Measurements from ENCODE around the gene PDGFRB.

DNA sequence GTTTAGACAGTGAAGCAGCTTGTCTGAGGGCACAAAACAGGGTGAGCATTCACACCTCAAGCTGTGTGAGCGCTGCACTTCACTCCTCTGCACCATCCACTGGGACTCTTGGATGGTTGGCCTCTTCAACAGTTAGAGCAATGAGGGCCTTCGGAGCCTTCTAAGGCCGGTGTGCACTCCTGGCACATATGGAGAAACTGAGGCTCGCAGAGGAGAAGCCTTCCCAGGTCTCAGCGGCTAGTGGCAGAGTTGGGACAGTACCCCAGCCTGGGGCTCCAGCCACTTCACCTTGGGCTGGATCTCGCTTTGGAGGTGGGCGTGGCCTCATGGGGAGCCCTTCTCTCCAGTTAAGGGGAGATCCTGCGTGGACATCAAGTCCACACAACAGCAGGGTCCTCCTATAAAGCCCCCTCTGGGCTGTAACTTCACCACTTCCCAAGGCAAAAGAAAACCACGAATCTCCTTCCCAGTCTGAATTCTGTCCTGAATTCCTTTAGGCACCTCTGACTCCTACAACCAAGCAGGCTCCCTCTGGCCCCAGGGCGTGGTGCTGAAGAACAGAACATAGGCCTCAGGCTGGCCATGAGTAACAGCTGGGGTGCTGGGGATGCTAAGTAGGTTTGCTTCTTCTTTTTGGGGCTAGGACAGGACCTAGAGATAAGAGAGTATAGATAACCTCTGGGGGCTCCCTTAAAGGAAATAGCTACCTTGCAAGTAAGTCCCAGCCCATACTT is 38.8 kb downstream of the PDGFRB start:
- TF ChIP-seq, protein P1, sequence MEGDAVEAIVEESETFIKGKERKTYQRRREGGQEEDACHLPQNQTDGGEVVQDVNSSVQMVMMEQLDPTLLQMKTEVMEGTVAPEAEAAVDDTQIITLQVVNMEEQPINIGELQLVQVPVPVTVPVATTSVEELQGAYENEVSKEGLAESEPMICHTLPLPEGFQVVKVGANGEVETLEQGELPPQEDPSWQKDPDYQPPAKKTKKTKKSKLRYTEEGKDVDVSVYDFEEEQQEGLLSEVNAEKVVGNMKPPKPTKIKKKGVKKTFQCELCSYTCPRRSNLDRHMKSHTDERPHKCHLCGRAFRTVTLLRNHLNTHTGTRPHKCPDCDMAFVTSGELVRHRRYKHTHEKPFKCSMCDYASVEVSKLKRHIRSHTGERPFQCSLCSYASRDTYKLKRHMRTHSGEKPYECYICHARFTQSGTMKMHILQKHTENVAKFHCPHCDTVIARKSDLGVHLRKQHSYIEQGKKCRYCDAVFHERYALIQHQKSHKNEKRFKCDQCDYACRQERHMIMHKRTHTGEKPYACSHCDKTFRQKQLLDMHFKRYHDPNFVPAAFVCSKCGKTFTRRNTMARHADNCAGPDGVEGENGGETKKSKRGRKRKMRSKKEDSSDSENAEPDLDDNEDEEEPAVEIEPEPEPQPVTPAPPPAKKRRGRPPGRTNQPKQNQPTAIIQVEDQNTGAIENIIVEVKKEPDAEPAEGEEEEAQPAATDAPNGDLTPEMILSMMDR (IDR thresholded peaks at IDR 0.05), result no peak
- TF ChIP-seq, protein P2, sequence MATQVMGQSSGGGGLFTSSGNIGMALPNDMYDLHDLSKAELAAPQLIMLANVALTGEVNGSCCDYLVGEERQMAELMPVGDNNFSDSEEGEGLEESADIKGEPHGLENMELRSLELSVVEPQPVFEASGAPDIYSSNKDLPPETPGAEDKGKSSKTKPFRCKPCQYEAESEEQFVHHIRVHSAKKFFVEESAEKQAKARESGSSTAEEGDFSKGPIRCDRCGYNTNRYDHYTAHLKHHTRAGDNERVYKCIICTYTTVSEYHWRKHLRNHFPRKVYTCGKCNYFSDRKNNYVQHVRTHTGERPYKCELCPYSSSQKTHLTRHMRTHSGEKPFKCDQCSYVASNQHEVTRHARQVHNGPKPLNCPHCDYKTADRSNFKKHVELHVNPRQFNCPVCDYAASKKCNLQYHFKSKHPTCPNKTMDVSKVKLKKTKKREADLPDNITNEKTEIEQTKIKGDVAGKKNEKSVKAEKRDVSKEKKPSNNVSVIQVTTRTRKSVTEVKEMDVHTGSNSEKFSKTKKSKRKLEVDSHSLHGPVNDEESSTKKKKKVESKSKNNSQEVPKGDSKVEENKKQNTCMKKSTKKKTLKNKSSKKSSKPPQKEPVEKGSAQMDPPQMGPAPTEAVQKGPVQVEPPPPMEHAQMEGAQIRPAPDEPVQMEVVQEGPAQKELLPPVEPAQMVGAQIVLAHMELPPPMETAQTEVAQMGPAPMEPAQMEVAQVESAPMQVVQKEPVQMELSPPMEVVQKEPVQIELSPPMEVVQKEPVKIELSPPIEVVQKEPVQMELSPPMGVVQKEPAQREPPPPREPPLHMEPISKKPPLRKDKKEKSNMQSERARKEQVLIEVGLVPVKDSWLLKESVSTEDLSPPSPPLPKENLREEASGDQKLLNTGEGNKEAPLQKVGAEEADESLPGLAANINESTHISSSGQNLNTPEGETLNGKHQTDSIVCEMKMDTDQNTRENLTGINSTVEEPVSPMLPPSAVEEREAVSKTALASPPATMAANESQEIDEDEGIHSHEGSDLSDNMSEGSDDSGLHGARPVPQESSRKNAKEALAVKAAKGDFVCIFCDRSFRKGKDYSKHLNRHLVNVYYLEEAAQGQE (IDR thresholded peaks at IDR 0.05; ENCODE audit: insufficient read depth in 1 of 2, low read depth in 2 of 2, low read length in 1 of 2), result no peak
- TF ChIP-seq SIN3A (IDR thresholded peaks at IDR 0.05; ENCODE audit: borderline replicate concordance, insufficient read depth, low read depth, low read length) (no peak), POLR2AphosphoS5 (IDR thresholded peaks at IDR 0.05; ENCODE audit: low read depth, low read length) (no peak)
